Osteocyte (in vitro differentiated cells): ENCODE data around the gene STXBP3. TPM values are rescaled to one million over a fixed set of nuclear protein-coding genes. Genes with fewer than 3 reads are reported as not detected.
"Not testable (repeated sequence)": the region's sequence is repeated elsewhere in the genome, so short reads cannot be mapped to it uniquely, and the experiment has no call there.

Experiments
- DNase-seq: peaks from one replicate; pipeline ENCODE4 v3.0.0; 2021; ENCODE audit warnings: mixed read lengths; ENCODE audit not compliant: unreplicated experiment; ENCODE audit errors: extremely low spot score
- H3K27ac Mint-ChIP-seq: one replicate; pipeline ENCODE4 v1.8.0; 2021; ENCODE audit warnings: mild to moderate bottlenecking, mixed read lengths; ENCODE audit not compliant: unreplicated experiment
- H3K27me3 Mint-ChIP-seq: one replicate; pipeline ENCODE4 v1.8.0; 2021; ENCODE audit warnings: mixed read lengths; ENCODE audit not compliant: unreplicated experiment
- H3K36me3 Mint-ChIP-seq: one replicate; pipeline ENCODE4 v1.8.0; 2021; ENCODE audit warnings: mixed read lengths; ENCODE audit not compliant: unreplicated experiment
- H3K4me1 Mint-ChIP-seq: one replicate; pipeline ENCODE4 v1.8.0; 2021; ENCODE audit warnings: mixed read lengths; ENCODE audit not compliant: unreplicated experiment
- H3K4me3 Mint-ChIP-seq: one replicate; pipeline ENCODE4 v1.8.0; 2021; ENCODE audit warnings: mild to moderate bottlenecking, moderate library complexity, mixed read lengths; ENCODE audit not compliant: unreplicated experiment
- H3K9me3 Mint-ChIP-seq: one replicate; pipeline ENCODE4 v1.8.0; 2021; ENCODE audit warnings: mixed read lengths; ENCODE audit not compliant: unreplicated experiment
- total RNA-seq: library from RNA; stranded (reverse); gene quantifications from 2 replicates; pipeline ENCODE4 v1.2.1, GENCODE V29; 2021
- TF ChIP-seq, protein P1 (sequence below): fragments of 200-600 bp; sonication (generic); IDR thresholded peaks from 2 replicates; pipeline ENCODE4 v1.5.0; 2021; ENCODE audit warnings: antibody characterized with exemption, mild to moderate bottlenecking, moderate library complexity

Gene STXBP3
- total RNA-seq, 1 donor from 2014 or later, result 54.7 TPM

- no peak for DNase-seq
- Mint-ChIP-seq H3K4me3 (no peak overlapping the region), H3K27ac (no peak overlapping the region), H3K36me3 (peaks cover 61% of the 10 kb centered on the region), H3K27me3 (no peaks in the 10 kb centered on the region), H3K9me3 (peaks cover 17% of the 10 kb centered on the region), H3K4me1 (no peaks in the 10 kb centered on the region)
- TF ChIP-seq, protein P1, sequence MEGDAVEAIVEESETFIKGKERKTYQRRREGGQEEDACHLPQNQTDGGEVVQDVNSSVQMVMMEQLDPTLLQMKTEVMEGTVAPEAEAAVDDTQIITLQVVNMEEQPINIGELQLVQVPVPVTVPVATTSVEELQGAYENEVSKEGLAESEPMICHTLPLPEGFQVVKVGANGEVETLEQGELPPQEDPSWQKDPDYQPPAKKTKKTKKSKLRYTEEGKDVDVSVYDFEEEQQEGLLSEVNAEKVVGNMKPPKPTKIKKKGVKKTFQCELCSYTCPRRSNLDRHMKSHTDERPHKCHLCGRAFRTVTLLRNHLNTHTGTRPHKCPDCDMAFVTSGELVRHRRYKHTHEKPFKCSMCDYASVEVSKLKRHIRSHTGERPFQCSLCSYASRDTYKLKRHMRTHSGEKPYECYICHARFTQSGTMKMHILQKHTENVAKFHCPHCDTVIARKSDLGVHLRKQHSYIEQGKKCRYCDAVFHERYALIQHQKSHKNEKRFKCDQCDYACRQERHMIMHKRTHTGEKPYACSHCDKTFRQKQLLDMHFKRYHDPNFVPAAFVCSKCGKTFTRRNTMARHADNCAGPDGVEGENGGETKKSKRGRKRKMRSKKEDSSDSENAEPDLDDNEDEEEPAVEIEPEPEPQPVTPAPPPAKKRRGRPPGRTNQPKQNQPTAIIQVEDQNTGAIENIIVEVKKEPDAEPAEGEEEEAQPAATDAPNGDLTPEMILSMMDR, result no peak
Observed at GRCh38 chr1:108780937-108781574, 34.6 kb downstream of the STXBP3 start.

DNA sequence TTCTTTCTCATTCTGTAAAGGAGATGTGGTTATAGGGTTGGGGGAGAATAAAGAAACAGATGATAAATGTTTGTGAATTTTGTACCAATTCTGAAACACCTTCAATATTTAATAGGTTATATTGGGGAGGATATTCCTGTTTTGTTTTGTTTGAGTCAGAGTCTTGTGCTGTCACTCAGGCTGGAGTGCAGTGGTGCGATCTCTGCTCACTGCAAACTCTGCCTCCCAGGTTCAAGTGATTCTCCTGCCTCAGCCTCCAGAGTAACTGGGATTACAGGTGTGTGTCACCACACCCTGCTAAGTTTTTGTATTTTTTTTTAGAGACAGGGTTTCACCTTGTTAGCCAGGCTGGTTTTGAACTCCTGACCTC is 35.1 kb downstream of the STXBP3 start:
- H3K27me3 Mint-ChIP-seq, DNase-seq, H3K4me3 Mint-ChIP-seq, H3K27ac Mint-ChIP-seq, H3K4me1 Mint-ChIP-seq: not testable (repeated sequence)
- peaks cover 65% of the 10 kb centered on the region for H3K36me3 Mint-ChIP-seq
- H3K9me3 Mint-ChIP-seq, result peaks cover 17% of the 10 kb centered on the region

DNA sequence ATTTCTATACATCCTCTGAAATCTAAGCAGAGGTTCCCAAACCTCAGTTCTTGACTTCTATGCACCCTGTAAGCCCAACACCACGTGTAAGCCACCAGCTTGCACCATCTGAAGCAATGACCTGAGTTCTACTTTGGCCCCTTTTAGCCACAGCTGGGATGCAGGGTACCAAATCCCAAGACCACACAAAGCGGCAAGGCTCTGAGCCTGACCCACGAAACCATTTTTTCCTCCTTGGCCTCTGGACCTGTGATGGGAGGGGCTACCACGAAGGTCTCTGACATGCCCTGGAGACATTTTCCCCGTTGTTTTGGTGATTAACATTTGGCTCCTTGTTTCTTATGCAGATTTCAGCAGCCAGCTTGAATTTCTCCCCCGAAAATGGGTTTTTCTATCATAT is 38.8 kb downstream of the STXBP3 start:
- no peaks in the 10 kb centered on the region for H3K27me3 Mint-ChIP-seq
- peaks cover 4% of the 10 kb centered on the region for H3K4me1 Mint-ChIP-seq
- no peak overlapping the region for H3K27ac Mint-ChIP-seq
- TF ChIP-seq, protein P1, result no peak
- peaks cover 68% of the 10 kb centered on the region for H3K36me3 Mint-ChIP-seq
- peaks cover 17% of the 10 kb centered on the region for H3K9me3 Mint-ChIP-seq
- DNase-seq, result no peak
- H3K4me3 Mint-ChIP-seq, result no peak overlapping the region

- peaks cover 17% of the 10 kb centered on the region for H3K9me3 Mint-ChIP-seq
- H3K36me3 Mint-ChIP-seq, result peaks cover 72% of the 10 kb centered on the region
- H3K4me1 Mint-ChIP-seq, result peaks cover 10% of the 10 kb centered on the region
- no peak overlapping the region for H3K27ac Mint-ChIP-seq
- TF ChIP-seq, protein P1, result no peak
- no peaks in the 10 kb centered on the region for H3K27me3 Mint-ChIP-seq
- no peak overlapping the region for H3K4me3 Mint-ChIP-seq
- no peak for DNase-seq
Observed at GRCh38 chr1:108785880-108786279, 39.4 kb downstream of the STXBP3 start.

- no peak overlapping the region for H3K4me3 Mint-ChIP-seq
- H3K4me1 Mint-ChIP-seq, result peaks cover 16% of the 10 kb centered on the region
- H3K36me3 Mint-ChIP-seq, result peaks cover 68% of the 10 kb centered on the region
Observed at GRCh38 chr1:108791790-108792189, 45.3 kb downstream of the STXBP3 start.

More at GRCh38 chr1:108791790-108792189, 45.3 kb downstream of the STXBP3 start:
- H3K9me3 Mint-ChIP-seq, result peaks cover 15% of the 10 kb centered on the region
- TF ChIP-seq, protein P1, result no peak
- H3K27ac Mint-ChIP-seq, result no peak overlapping the region
- no peak for DNase-seq
- H3K27me3 Mint-ChIP-seq, result no peaks in the 10 kb centered on the region
